ENCODE data around the gene SLC25A19.

- TF ChIP-seq EZH2 (IDR thresholded peaks at IDR 0.05; ENCODE audit: borderline replicate concordance, low read length): no peak
- TF ChIP-seq CTCF (conservative IDR thresholded peaks at IDR 0.05 in 1 of 2, IDR thresholded peaks at IDR 0.05 in 1 of 2; ENCODE audit: extremely low read depth in 1 of 2, insufficient read depth in 1 of 2, low read depth in 1 of 2, low read length in 2 of 2): no peak
Measured at GRCh38 chr17:75318615-75319222, 29.5 kb upstream of the SLC25A19 start.
